BLaER1 treated with 17β-estradiol and CSF1 and Interleukin-3, amounts not matched to agents 10 nM and 100 nM (cell line): ENCODE data around the gene DSC3.

Source experiments
- H3K27ac ChIP-seq, 11 experiments: shearing (Covaris generic); formaldehyde crosslinking; 2 replicates each; pipeline ENCODE4 v1.8.1; 2022
- H3K27me3 ChIP-seq, 11 experiments: shearing (Covaris generic); formaldehyde crosslinking; 2 replicates each; pipeline ENCODE4 v1.8.1; 2022
- H3K36me3 ChIP-seq, 11 experiments: shearing (Covaris generic); formaldehyde crosslinking; 2 replicates each; pipeline ENCODE4 v1.8.1; 2022
- H3K4me1 ChIP-seq, 10 experiments: shearing (Covaris generic); formaldehyde crosslinking; 2 replicates each; pipeline ENCODE4 v1.8.1; 2022
- H3K4me2 ChIP-seq, 11 experiments: shearing (Covaris generic); formaldehyde crosslinking; 2 replicates each; pipeline ENCODE4 v1.8.1; 2022
- H3K4me3 ChIP-seq, 10 experiments: shearing (Covaris generic); formaldehyde crosslinking; 2 replicates each; pipeline ENCODE4 v1.8.1; 2022
- H3K9ac ChIP-seq, 11 experiments: shearing (Covaris generic); formaldehyde crosslinking; 2 replicates each; pipeline ENCODE4 v1.8.1; 2022
- H3K9me3 ChIP-seq, 11 experiments: shearing (Covaris generic); formaldehyde crosslinking; replicated peaks in 1 of 11; 2 replicates each; pipeline ENCODE4 v1.8.1; 2022
- H4K20me1 ChIP-seq, 11 experiments: shearing (Covaris generic); formaldehyde crosslinking; 2 replicates each; pipeline ENCODE4 v1.8.1; 2022
- Cebpa-rat ChIP-seq, 11 experiments: shearing (Covaris generic); IDR thresholded peaks; 2 replicates each; pipeline ENCODE4 v1.8.1; 2022

Gene DSC3

DNA sequence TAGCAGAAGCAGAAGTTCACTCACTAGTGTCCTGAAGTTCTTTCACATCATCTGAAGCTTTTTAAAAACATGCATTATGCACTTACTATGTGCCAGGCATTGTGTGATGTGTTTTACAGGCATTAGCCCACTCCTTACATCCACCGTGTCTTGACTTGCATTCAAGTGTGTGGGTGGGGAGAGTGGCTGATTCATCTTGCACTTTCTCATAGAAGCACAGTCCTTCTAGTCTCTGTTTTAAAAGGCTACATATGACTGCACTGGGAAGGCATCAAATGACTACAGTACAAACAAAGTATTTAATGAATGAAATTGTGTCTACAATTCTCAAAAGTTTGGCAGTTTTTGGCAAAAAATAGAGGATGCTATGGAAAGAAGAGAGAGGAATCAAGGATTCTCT, 21.6 kb upstream of the DSC3 start:
- H3K4me1 ChIP-seq: peaks cover 0 to 9% (median 5%) of the 10 kb centered on the region in 10 experiments; a peak in 7 of 20 replicates
- H3K4me3 ChIP-seq: no peak overlapping the region
- H3K9me3 ChIP-seq: no peaks in the 10 kb centered on the region
- no peaks in the 10 kb centered on the region for H4K20me1 ChIP-seq
- no peak overlapping the region for H3K27ac ChIP-seq
- no peak overlapping the region for H3K9ac ChIP-seq
- H3K4me2 ChIP-seq: no peak overlapping the region
- TF ChIP-seq Cebpa-rat (IDR thresholded peaks at IDR 0.05): no peak
- no peaks in the 10 kb centered on the region for H3K36me3 ChIP-seq
- no peaks in the 10 kb centered on the region for H3K27me3 ChIP-seq

DNA sequence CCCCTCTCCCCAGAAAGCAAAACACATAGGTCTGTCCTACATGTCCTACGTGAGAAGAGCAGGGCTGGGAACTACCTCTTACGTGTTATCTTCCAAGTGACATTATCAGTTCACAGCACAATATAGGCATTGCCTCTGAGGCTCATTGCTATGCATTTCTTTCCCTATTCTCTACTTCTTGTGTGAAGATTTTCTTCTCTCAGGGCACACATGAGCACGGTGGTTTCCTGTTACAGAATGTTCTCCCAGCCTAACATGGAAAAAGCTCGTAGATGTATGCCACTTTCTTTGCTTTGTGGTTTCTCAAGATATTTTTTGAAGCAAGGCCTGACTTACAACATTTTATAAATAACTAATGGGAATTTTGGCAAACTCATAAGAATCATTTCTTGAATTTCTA, 19.4 kb upstream of the DSC3 start:
- Histone ChIP-seq H3K27me3 (no peaks in the 10 kb centered on the region), H4K20me1 (no peaks in the 10 kb centered on the region), H3K4me1 (peaks cover 0 to 9% (median 5%) of the 10 kb centered on the region in 10 experiments; a peak in 7 of 20 replicates), H3K9ac (no peak overlapping the region), H3K9me3 (no peaks in the 10 kb centered on the region), H3K27ac (no peak overlapping the region), H3K4me3 (no peak overlapping the region), H3K36me3 (no peaks in the 10 kb centered on the region), H3K4me2 (peak overlapping the region in 5 of 11 experiments; percentile 0 to 36 (median 24); a peak in 6 of 22 replicates)
- TF ChIP-seq Cebpa-rat (IDR thresholded peaks at IDR 0.05): no peak

DNA sequence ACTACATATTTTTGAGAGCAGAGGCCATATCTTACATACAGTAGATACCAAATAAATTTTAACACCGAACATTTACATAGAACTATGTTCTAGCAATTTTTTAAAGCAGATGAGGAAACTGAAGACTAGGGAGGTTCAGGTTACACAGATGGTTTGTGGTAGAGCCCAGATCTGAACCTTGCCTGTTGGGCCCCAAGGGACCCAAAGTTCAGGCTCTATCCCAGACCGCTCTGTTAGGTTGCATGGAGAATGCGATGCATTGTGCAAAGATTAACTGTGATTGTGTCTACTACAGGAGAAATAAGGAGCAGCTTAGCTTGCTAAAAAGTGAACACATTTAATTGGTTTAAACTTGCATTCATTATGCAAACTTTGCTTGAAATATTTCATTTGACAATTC, 16.4 kb upstream of the DSC3 start:
- Histone ChIP-seq H3K36me3 (no peaks in the 10 kb centered on the region), H3K9me3 (no peaks in the 10 kb centered on the region), H3K27ac (no peak overlapping the region), H3K27me3 (no peaks in the 10 kb centered on the region), H3K4me1 (peaks cover 0 to 9% (median 5%) of the 10 kb centered on the region in 10 experiments; a peak in 7 of 20 replicates), H3K9ac (no peak overlapping the region), H3K4me3 (no peak overlapping the region), H3K4me2 (no peak overlapping the region), H4K20me1 (no peaks in the 10 kb centered on the region)
- no peak for TF ChIP-seq Cebpa-rat (IDR thresholded peaks at IDR 0.05)

DNA sequence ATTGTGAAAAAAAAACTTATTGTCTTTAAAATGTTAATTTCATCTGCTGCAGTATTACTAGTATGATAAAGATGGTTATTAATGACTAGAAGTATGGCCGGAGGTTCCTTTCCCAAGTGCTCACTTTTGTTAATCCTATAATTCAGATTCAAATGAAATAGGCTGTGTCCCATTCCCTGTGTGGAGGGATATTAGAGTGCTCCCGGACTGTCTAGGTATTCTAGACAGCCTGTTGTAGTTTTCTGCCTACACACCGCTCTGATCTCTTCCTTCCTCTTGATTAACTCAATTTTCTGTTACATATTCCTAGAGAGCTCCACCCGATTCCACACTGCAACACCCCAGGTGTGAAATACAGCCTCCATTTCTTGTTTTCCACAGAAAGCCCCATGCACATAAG, 15.4 kb upstream of the DSC3 start:
- peaks cover 0 to 9% (median 5%) of the 10 kb centered on the region in 10 experiments; a peak in 7 of 20 replicates for H3K4me1 ChIP-seq
- H3K9me3 ChIP-seq: no peaks in the 10 kb centered on the region
- no peaks in the 10 kb centered on the region for H4K20me1 ChIP-seq
- H3K4me3 ChIP-seq: no peak overlapping the region
- no peak overlapping the region for H3K4me2 ChIP-seq
- no peak overlapping the region for H3K9ac ChIP-seq
- H3K27ac ChIP-seq: no peak overlapping the region
- no peaks in the 10 kb centered on the region for H3K27me3 ChIP-seq
- TF ChIP-seq Cebpa-rat (IDR thresholded peaks at IDR 0.05): no peak
- no peaks in the 10 kb centered on the region for H3K36me3 ChIP-seq

DNA sequence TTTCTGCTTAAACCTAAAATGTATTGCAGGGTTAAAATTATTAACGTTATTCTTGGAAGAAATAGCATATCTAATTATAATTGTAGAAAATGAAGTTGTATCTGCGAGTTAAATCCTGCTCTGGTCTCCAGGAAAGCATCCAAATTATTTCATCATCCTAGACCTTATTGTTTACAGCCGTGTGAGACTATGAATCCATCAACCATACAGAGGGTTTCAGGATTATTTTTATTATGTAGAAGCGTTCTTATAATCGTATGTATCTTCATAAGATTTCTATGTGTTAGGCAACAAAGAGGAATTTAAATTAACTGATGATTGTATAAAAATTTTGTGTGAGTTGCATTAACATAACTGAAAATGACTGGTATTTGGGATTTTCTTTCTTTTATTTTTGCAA, 14.5 kb upstream of the DSC3 start:
- Histone ChIP-seq H3K9ac (no peak overlapping the region), H3K4me2 (no peak overlapping the region), H4K20me1 (no peaks in the 10 kb centered on the region), H3K9me3 (no peaks in the 10 kb centered on the region), H3K4me1 (peaks cover 0 to 5% (median 4%) of the 10 kb centered on the region in 10 experiments; a peak in 7 of 20 replicates), H3K27ac (no peak overlapping the region), H3K27me3 (no peaks in the 10 kb centered on the region), H3K4me3 (no peak overlapping the region), H3K36me3 (no peaks in the 10 kb centered on the region)
- TF ChIP-seq Cebpa-rat (IDR thresholded peaks at IDR 0.05): no peak

DNA sequence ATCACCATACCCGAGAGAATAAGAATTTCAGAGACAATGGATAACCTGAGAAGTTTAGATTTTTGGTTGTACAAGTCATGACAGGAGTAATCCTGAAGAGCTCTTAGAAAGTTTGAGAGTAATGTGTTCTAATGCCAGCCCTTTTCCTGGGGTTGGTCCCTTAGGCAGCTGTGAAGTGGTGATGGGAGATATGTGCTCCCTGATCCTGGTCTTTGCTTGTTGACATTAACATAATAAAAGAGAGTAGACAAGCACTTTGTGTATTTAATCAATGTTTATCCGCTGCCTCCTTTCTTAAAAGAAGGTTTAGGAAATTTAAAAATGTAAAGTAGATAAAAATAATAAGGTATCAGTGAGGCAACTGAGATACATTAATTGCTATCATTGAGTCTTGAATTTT, 13.8 kb upstream of the DSC3 start:
- TF ChIP-seq Cebpa-rat (IDR thresholded peaks at IDR 0.05): no peak
- no peak overlapping the region for H3K9ac ChIP-seq

DNA sequence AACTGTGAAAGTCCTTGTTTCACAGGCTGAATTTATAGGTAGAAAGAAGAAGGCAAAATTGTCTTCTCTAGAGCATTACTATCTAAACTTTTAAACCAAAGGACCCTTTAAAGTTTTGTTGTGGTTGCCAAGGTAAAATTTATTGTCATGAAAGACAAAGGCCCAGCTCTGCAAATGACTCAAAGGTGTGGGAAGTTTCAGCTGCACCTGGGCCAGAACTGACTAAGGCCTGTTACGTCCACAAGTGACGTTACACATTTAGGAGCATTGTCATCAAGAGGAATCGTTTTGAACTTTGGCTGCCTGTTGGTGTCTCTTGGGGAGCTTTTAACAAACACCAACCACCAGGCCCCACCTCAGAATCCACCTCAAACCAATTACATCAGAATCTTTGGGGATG, 8.1 kb upstream of the DSC3 start:
- H3K4me1 ChIP-seq: no peaks in the 10 kb centered on the region
- no peak for TF ChIP-seq Cebpa-rat (IDR thresholded peaks at IDR 0.05)
- no peak overlapping the region for H3K4me3 ChIP-seq
- no peaks in the 10 kb centered on the region for H3K36me3 ChIP-seq
- H4K20me1 ChIP-seq: no peaks in the 10 kb centered on the region
- no peak overlapping the region for H3K27ac ChIP-seq
- H3K4me2 ChIP-seq: no peak overlapping the region
- H3K27me3 ChIP-seq: no peaks in the 10 kb centered on the region
- no peaks in the 10 kb centered on the region for H3K9me3 ChIP-seq
- no peak overlapping the region for H3K9ac ChIP-seq

More for the DNA sequence above, 13.8 kb upstream of the DSC3 start:
- no peak overlapping the region for H3K4me2 ChIP-seq
- no peaks in the 10 kb centered on the region for H3K27me3 ChIP-seq
- no peaks in the 10 kb centered on the region for H3K36me3 ChIP-seq
- H3K9me3 ChIP-seq: no peaks in the 10 kb centered on the region
- no peaks in the 10 kb centered on the region for H4K20me1 ChIP-seq
- H3K4me3 ChIP-seq: no peak overlapping the region
- H3K4me1 ChIP-seq: no peaks in the 10 kb centered on the region
- H3K27ac ChIP-seq: no peak overlapping the region

DNA sequence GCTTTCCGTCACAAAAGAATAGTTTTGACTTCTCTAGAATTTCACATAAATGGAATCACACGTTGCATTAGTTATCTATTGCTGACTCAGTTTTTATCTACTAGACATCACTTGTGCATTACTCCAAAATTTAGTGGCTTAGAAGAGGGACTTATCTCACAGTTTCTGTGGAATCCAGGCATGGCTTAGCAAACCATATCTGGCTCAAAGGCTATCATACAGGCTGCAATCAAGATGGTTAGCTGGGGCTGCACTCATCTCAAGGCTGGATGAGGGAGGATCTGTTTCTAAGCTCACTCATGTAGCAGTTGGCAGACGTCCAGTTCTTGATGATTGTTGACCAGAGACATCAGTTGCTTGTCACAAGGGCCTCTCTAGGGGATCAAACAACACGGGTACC, 6.6 kb upstream of the DSC3 start:
- H3K4me2 ChIP-seq: no peak overlapping the region
- H3K27ac ChIP-seq: no peak overlapping the region
- no peaks in the 10 kb centered on the region for H3K4me1 ChIP-seq
- H3K9ac ChIP-seq: no peak overlapping the region
- H3K27me3 ChIP-seq: no peaks in the 10 kb centered on the region
- H3K4me3 ChIP-seq: no peak overlapping the region
- no peak for TF ChIP-seq Cebpa-rat (IDR thresholded peaks at IDR 0.05)
- no peaks in the 10 kb centered on the region for H3K36me3 ChIP-seq
- H3K9me3 ChIP-seq: peaks cover 0 to 2% (median 0%) of the 10 kb centered on the region in 11 experiments; a peak in 1 of 22 replicates
- no peaks in the 10 kb centered on the region for H4K20me1 ChIP-seq

DNA sequence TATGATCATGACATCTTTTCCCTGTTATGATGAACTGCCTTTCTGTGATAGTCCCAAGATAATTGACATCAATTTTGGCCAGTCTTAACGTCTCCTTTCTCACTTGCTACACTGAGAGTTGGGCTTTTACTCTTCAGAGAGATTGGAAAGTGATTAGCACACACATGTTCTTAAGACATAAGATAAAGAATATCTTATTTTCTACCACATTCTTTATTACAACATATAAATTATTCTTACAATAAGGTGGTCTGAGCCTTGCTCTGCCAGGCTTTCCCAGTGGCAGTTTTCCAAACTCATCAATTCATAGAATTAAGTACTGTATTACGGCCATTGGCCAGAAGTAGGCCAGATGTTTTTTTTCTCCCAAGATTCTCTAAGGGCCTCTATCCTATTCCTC, 5.7 kb upstream of the DSC3 start:
- Histone ChIP-seq H3K36me3 (no peaks in the 10 kb centered on the region), H4K20me1 (no peaks in the 10 kb centered on the region), H3K4me2 (no peak overlapping the region), H3K27me3 (no peaks in the 10 kb centered on the region), H3K27ac (no peak overlapping the region), H3K9me3 (peaks cover 1 to 11% (median 7%) of the 10 kb centered on the region in 11 experiments; a peak in 17 of 22 replicates), H3K4me1 (no peaks in the 10 kb centered on the region), H3K9ac (no peak overlapping the region), H3K4me3 (no peak overlapping the region)
- TF ChIP-seq Cebpa-rat (IDR thresholded peaks at IDR 0.05): no peak

DNA sequence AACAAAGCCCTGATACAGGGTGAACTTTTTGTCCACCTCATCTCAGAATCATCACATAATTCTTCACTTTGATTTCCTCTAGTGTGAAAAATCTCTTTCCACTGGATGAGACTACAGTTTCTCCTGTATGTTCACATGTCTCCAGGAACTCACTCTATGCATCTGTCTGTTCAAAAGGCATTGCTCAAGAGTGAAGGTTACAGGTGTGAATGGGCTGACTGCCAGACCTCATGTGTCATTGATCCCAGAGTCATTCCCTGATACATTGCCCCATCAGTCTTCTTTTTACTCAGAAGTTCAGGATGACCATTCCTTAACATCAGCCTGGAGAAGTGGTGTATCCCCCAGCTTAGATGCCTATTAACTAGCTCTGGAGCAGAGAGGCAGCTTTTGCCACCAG, 4.4 kb upstream of the DSC3 start:
- Histone ChIP-seq H4K20me1 (no peaks in the 10 kb centered on the region), H3K4me1 (no peaks in the 10 kb centered on the region), H3K27ac (no peak overlapping the region), H3K36me3 (no peaks in the 10 kb centered on the region), H3K4me2 (no peak overlapping the region), H3K9me3 (peaks cover 14 to 24% (median 20%) of the 10 kb centered on the region in 11 experiments), H3K9ac (no peak overlapping the region), H3K27me3 (no peaks in the 10 kb centered on the region), H3K4me3 (no peak overlapping the region)
- no peak for TF ChIP-seq Cebpa-rat (IDR thresholded peaks at IDR 0.05)
